ENCODE measurements around the gene ZFYVE28. TPM values are rescaled to one million over a fixed set of nuclear protein-coding genes. Genes with fewer than 3 reads are reported as not detected.

Gene ZFYVE28
- total and polyA plus RNA-seq, 2 donors (not counting 1 experiment from before 2014, with no cell fraction given): 5.8 to 12.1 TPM

- Mint-ChIP-seq H3K27me3 (no peaks in the 10 kb centered on the region), H3K4me3 (no peak overlapping the region)
- CTCF ChIA-PET: interaction anchor here (0.6 to 4.2 kb wide), 15 partner anchors 14 to 542 kb away, joined by 3 to 36 read pairs (median 5); partner anchors contain the start of gene FAM193A
Observed at GRCh38 chr4:2441393-2442174, 23.1 kb upstream of the ZFYVE28 start.

More at GRCh38 chr4:2441393-2442174, 23.1 kb upstream of the ZFYVE28 start:
- peaks cover 5% of the 10 kb centered on the region for H3K4me1 Mint-ChIP-seq
- ATAC-seq (ENCODE audit: low read depth) (peak; percentile 98), DNase-seq (peak; percentile 78)
- Histone ChIP-seq H3K36me3 (replicated peaks in 1 of 2; ENCODE audit: control extremely low read depth in 1 of 2, control insufficient read depth in 1 of 2, extremely low read depth in 1 of 2, insufficient read depth in 2 of 2, low read length in 1 of 2) (no peaks in the 10 kb centered on the region), H3K27ac (ENCODE audit: low read length in 2 of 2) (no peak overlapping the region), H4K20me1 (ENCODE audit: control insufficient read depth, insufficient read depth, low read length, poor library complexity, severe bottlenecking) (no peaks in the 10 kb centered on the region), H3K79me2 (ENCODE audit: control insufficient read depth, insufficient read depth, low read length) (no peaks in the 10 kb centered on the region), H3K4me3 (ENCODE audit: control extremely low read depth in 1 of 5, extremely low read depth in 1 of 5, insufficient read depth in 1 of 5, low read depth in 2 of 5, low read length in 4 of 5) (no peak overlapping the region), H2AFZ (ENCODE audit: insufficient read depth, low read depth, low read length, poor library complexity, severe bottlenecking) (no peak overlapping the region), H3K4me1 (ENCODE audit: control insufficient read depth in 2 of 2, insufficient read depth in 2 of 2, low read length in 2 of 2) (peaks cover 0 to 7% of the 10 kb centered on the region in 2 donors), H3K4me2 (replicated peaks; ENCODE audit: low read depth, low read length, poor library complexity, severe bottlenecking) (no peak overlapping the region), H3K9ac (ENCODE audit: low read length) (no peak overlapping the region), H3K9me3 (ENCODE audit: control extremely low read depth in 1 of 3, control insufficient read depth in 2 of 3, insufficient read depth in 1 of 3, low read length in 2 of 3) (peaks cover 0 to 3% (median 0%) of the 10 kb centered on the region in 3 donors), H3K27me3 (replicated peaks in 1 of 4; ENCODE audit: control extremely low read depth in 1 of 4, control insufficient read depth in 3 of 4, insufficient read depth in 4 of 4, low read length in 3 of 4) (no peaks in the 10 kb centered on the region)
- no peak overlapping the region for H3K27ac Mint-ChIP-seq
- intact Hi-C loops (cut with micrococcal nuclease): loop anchor here (1.0 kb wide), 1 partner anchor 22 kb away; no protein-coding TSS in a partner anchor
- TF ChIP-seq CTCF (IDR thresholded peaks at IDR 0.05) (peak; percentile 87), EZH2 (IDR thresholded peaks at IDR 0.05; ENCODE audit: borderline replicate concordance, insufficient read depth, low read depth, low read length, poor library complexity, severe bottlenecking) (no peak)
- POLR2A ChIA-PET: interaction anchor here (0.6 to 0.7 kb wide), 2 partner anchors 68 to 199 kb away, joined by 5 to 10 read pairs; no protein-coding TSS in a partner anchor
- 54% methylated on average over 11 of the region's 14 CpGs for WGBS (ENCODE audit: insufficient coverage)
- H3K9me3 Mint-ChIP-seq (ENCODE audit: insufficient read depth): no peaks in the 10 kb centered on the region

All from B cell (primary cell).